Activated naive CD8-positive, alpha-beta T cell treated with anti-CD3 and anti-CD28 coated beads for 36 hours (primary cell): ENCODE results near the gene ZNF785. TPM values are rescaled to one million over a fixed set of nuclear protein-coding genes. Genes with fewer than 3 reads are reported as not detected.

Experiments used
- DNase-seq: peaks from one replicate; pipeline ENCODE4 v3.0.0; 2021
- H3K27ac Mint-ChIP-seq: one replicate; pipeline ENCODE4 v1.8.0; 2022; ENCODE audit warnings: mild to moderate bottlenecking, moderate library complexity, mixed read lengths
- H3K27me3 Mint-ChIP-seq: one replicate; pipeline ENCODE4 v1.8.0; 2022; ENCODE audit warnings: mild to moderate bottlenecking, mixed read lengths
- H3K36me3 Mint-ChIP-seq: one replicate; pipeline ENCODE4 v1.8.0; 2021; ENCODE audit warnings: mild to moderate bottlenecking, mixed read lengths
- H3K4me1 Mint-ChIP-seq: one replicate; pipeline ENCODE4 v1.8.0; 2021; ENCODE audit warnings: mixed read lengths
- H3K4me3 Mint-ChIP-seq: one replicate; pipeline ENCODE4 v1.8.0; 2022; ENCODE audit warnings: mild to moderate bottlenecking, moderate library complexity, mixed read lengths
- H3K9me3 Mint-ChIP-seq: one replicate; pipeline ENCODE4 v1.8.0; 2022; ENCODE audit warnings: mixed read lengths
- total RNA-seq, 2 experiments: library from RNA; stranded (reverse); gene quantifications; one replicate each; pipeline ENCODE4 v1.2.3, GENCODE V29; 2021

ZNF785 gene
- total RNA-seq, 2 experiments from 2014 or later = 6.4 to 7.8 TPM

DNA sequence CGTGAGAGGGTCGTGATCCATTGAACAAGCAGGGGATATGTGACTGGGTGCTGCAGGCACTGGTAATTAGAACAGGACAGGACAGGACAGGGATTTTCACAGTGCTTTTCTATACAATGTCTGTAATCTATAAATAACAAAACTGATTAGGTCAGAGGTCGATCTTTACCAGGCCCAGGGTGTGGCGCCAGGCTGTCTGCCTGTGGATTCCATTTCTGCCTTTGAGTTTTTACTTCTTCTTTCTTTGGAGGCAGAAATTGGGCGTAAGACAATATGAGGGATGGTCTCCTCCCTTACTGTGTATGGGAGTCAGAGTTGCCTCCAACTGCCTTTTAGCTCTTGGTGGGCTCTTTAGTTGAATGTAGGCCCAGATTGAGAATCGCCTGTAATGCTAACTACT lies 25.8 kb downstream of the ZNF785 start:
- no peak overlapping the region for H3K4me3 Mint-ChIP-seq
- peaks cover 23% of the 10 kb centered on the region for H3K4me1 Mint-ChIP-seq
- H3K27ac Mint-ChIP-seq = peak overlapping the region; percentile 65
- H3K36me3 Mint-ChIP-seq = peaks cover 13% of the 10 kb centered on the region
- peaks cover 4% of the 10 kb centered on the region for H3K27me3 Mint-ChIP-seq
- no peak for DNase-seq
- no peaks in the 10 kb centered on the region for H3K9me3 Mint-ChIP-seq

DNA sequence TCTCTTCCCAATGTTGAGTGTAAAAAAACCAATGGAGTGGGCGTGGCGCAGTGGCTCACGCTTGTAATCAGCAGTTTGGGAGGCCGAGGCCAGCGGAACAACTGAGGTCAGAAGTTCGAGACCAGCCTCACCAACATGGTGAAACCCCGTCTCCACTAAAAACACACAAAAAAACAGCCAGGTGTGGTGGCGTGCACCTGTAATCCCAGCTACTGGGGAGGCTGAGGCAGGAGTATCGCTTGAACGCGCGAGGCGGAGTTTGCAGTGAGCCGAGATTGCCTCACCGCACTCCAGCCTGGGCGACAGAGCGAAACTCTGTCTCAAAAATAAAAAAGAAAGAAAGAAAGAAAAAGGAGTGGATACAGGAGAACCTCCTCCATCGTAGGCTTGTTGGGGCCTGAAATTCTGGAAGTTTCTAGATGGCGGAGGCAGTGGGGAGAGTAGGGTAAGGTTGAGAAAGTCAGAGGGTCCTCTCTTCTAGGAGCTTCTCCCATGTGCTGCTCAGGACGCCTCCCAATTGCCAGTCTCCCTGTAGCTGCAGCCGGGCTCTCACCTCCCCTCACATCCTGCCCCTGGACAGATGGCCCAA lies 26.6 kb downstream of the ZNF785 start:
- Mint-ChIP-seq H3K9me3 (no peaks in the 10 kb centered on the region), H3K4me1 (peaks cover 28% of the 10 kb centered on the region), H3K27me3 (peaks cover 4% of the 10 kb centered on the region), H3K36me3 (peaks cover 19% of the 10 kb centered on the region), H3K27ac (peak overlapping the region; percentile 94), H3K4me3 (peak overlapping the region; percentile 88)
- no peak for DNase-seq

DNA sequence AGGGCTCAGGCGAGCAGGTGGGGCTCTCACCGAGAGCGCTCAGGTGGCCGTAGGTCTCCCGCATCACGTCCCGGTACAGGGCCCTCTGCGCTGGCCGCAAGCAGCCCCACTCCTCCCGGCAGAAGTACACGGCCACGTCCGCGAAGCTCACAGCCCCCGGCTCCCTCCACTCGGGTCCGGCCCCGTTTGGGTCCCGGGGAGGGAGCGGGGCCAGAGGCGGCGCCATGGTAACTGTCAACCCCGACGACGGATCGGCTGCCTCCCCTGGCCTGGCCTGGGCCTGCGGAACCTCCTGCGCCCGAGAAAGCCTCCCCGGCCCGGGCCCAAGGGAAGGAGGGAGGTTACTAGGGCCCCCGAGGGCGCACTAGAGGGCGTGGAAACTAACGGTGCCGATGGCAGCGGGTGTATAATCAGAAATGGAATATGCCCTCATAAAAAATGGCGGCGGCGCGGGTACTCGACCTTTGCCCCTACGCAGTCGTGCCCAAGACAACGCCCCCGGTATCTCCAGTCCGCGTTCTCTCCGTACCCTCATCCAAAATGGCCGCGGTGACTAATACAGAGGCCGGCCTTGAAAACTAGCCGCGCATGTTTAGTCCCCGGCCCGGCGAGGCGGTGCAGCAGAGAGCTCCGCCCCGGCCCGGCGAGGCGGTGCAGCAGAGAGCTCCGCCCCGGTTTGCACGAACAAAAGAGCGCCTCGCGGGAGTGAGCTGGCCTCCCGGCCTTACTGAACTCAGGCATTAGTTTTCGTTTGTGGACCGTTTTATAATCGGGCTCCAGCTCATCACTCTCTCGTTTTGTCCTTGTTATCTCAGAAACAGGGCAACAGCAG lies 27.3 kb downstream of the ZNF785 start, which contains the start of gene ZNF764:
Gene ZNF764, minus strand, starts transcription at position 418 of the 832 bp plus-strand sequence. Its CDS starts 192 bp downstream, at position 226.
- peaks cover 4% of the 10 kb centered on the region for H3K27me3 Mint-ChIP-seq
- H3K4me1 Mint-ChIP-seq = peaks cover 35% of the 10 kb centered on the region
- H3K36me3 Mint-ChIP-seq = peaks cover 26% of the 10 kb centered on the region
- DNase-seq = peak; percentile 97
- H3K4me3 Mint-ChIP-seq = peak within 1 kb of the TSS; percentile 88
- H3K9me3 Mint-ChIP-seq = no peaks in the 10 kb centered on the region
- peak within 1 kb of the TSS; percentile 94 for H3K27ac Mint-ChIP-seq

DNA sequence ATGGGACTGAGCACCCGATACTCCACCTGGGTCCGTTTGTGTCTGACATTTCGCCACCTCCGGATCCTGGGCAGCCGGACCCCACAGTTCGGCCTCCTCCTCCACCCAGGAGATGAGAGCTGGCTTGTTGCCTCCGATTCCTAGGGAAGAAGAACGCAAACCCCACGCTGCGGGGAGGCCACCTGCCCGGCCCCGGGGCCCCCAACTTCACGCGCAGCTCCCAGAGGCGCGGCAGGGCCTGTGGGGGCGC lies 27.9 kb downstream of the ZNF785 start:
- H3K36me3 Mint-ChIP-seq = peaks cover 32% of the 10 kb centered on the region
- peaks cover 4% of the 10 kb centered on the region for H3K27me3 Mint-ChIP-seq
- H3K4me1 Mint-ChIP-seq = peaks cover 40% of the 10 kb centered on the region
- H3K9me3 Mint-ChIP-seq = no peaks in the 10 kb centered on the region
- H3K27ac Mint-ChIP-seq = peak overlapping the region; percentile 94
- no peak for DNase-seq
- peak overlapping the region; percentile 88 for H3K4me3 Mint-ChIP-seq

DNA sequence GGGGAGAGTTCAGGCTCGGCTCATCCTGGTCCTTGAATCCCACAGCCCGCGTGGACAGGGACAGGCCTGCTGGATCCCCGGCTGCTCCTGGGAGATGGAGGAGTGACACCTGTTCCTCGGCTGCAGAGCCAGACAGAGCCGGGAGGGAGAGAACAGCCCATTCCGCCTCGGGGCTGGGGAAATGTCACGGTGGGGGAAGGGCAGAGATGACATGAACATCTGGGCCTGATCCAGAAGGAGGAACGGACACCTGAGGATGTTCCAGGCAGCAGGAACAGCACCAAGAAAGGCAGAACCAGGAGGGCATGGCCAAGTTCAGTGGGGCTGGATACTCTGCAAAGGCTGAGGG lies 29.4 kb downstream of the ZNF785 start:
- Mint-ChIP-seq H3K4me1 (peaks cover 50% of the 10 kb centered on the region), H3K9me3 (no peaks in the 10 kb centered on the region), H3K4me3 (peak overlapping the region; percentile 60), H3K36me3 (peaks cover 35% of the 10 kb centered on the region), H3K27me3 (peaks cover 4% of the 10 kb centered on the region), H3K27ac (peak overlapping the region; percentile 65)
- no peak for DNase-seq

DNA sequence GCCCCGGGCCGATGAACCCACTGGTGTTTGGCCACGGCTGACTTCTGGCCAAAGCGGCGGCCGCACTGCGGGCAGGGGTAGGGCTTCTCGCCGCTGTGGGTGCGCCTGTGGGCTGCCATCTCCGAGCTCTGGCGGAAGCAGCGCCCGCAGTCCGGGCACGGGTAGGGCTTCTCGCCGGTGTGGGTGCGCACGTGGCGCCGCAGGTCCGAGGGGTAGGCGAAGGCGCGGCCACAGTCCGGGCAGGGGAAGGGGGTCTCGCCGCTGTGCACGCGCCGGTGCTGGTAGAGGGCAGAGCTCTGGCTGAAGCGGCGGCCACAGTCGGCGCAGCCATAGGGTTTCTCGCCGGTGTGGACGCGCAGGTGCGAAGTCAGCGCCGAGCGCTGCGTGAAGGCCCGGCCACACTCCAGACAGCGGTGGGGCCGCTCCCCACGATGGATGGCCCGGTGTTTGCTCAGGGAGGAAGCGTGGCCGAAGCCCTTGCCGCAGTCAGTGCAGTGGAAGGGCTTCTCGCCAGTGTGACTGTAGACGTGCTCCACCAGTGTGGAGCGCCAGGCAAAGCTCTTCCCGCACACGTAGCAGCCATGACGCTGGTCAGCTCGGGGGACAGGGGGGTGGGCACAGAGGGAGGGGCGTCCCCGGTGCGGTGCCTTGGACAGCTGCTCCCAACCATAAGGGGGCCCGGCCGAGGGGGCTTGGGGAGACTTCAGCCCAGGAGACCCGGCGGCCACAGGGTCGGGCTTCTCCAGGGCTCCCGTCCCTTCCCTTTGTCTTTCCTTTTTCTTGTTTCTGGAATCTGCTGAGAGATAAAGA lies 30.0 kb downstream of the ZNF785 start:
- Mint-ChIP-seq H3K9me3 (no peaks in the 10 kb centered on the region), H3K27me3 (peaks cover 4% of the 10 kb centered on the region), H3K36me3 (peaks cover 35% of the 10 kb centered on the region), H3K4me3 (peak overlapping the region; percentile 60), H3K27ac (peak overlapping the region; percentile 65), H3K4me1 (peaks cover 51% of the 10 kb centered on the region)
- DNase-seq = no peak

DNA sequence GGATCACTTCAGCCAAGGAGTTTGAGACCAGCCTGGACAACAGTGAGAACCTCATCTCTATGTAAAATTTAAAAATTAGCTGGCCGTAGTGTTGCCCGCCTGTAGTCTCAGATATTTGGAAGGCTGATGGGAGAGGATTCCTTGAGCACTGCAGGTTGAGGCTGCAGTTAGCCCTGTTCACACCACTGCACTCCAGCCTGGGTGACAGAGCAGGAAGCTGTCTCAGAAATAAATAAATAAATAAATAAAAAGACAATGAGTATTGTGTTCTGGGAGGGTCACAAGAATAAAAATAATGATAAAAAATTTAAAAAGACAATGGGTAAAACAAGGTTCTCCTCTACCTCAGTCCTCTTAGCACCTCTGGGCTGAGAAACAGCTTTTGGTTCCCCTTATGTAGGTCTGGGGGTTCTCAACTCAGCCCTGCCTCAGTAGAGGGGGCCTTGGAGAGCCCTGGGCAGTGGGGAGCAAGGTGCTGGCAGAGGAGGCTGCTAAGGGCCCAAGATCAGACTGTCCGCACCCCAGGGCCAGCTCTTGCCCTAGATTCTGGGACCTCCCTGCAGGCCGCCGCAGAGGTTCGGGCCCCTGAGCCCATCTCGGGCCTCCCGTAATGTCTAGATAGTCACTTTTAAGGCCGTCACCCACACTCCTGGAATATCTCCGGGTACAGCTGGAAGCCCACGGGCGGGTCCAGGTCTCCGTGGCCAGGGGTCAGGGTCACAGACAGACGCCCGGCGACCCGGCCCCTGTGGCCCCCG lies 30.8 kb downstream of the ZNF785 start:
- Mint-ChIP-seq H3K4me3 (no peak overlapping the region), H3K36me3 (peaks cover 35% of the 10 kb centered on the region), H3K4me1 (peaks cover 51% of the 10 kb centered on the region), H3K27me3 (peaks cover 4% of the 10 kb centered on the region), H3K9me3 (no peaks in the 10 kb centered on the region), H3K27ac (peak overlapping the region; percentile 77)
- DNase-seq = no peak

DNA sequence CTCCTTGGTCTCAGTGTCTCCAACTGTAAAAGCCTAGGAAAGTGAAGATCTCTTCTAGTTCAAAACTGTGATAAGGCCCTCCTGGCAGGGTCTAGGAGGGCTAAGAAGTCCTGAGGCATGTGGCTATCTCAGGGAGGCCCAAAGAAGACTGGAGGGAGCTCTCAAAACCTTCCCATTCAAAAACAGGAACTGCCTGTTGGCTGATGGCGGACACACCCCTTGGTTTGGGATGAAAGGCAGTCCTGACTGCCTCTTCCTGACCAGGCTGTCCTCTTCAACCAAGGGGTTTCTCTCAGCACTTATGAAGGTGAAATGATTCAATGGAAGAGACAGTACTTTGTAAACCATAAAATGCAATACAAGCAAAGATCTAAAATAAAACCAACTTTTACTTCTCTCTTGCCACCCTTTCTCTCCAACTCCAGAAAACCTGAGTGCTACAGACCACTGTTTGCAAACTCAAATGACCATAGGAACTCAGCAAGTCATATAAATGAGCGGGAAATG lies 32.1 kb downstream of the ZNF785 start:
- Mint-ChIP-seq H3K4me3 (no peak overlapping the region), H3K27me3 (no peaks in the 10 kb centered on the region), H3K9me3 (no peaks in the 10 kb centered on the region), H3K36me3 (peaks cover 35% of the 10 kb centered on the region), H3K27ac (peak overlapping the region; percentile 93), H3K4me1 (peaks cover 46% of the 10 kb centered on the region)
- no peak for DNase-seq

DNA sequence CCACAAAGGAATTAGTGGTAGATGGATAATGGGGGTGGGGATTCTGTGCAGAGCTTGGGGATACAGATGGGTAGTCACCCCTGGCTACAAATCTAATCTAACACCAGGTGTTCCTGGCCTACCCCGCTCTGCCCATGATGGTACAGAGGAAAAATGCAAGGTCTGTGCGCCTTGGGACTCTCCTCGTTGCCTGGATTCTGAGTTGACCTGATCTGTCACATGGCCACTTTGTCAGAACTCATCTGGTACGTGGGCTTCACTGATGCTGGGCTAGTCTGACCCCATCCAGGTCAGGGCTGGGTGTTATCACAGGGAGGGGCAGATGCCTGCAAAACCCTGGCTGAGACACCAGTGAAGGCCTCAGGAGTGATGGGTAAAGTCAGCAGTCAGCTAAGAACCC lies 32.5 kb downstream of the ZNF785 start:
- peaks cover 35% of the 10 kb centered on the region for H3K36me3 Mint-ChIP-seq
- H3K27me3 Mint-ChIP-seq = no peaks in the 10 kb centered on the region
- no peak for DNase-seq
- H3K27ac Mint-ChIP-seq = peak overlapping the region; percentile 93
- no peak overlapping the region for H3K4me3 Mint-ChIP-seq
- no peaks in the 10 kb centered on the region for H3K9me3 Mint-ChIP-seq
- peaks cover 46% of the 10 kb centered on the region for H3K4me1 Mint-ChIP-seq

DNA sequence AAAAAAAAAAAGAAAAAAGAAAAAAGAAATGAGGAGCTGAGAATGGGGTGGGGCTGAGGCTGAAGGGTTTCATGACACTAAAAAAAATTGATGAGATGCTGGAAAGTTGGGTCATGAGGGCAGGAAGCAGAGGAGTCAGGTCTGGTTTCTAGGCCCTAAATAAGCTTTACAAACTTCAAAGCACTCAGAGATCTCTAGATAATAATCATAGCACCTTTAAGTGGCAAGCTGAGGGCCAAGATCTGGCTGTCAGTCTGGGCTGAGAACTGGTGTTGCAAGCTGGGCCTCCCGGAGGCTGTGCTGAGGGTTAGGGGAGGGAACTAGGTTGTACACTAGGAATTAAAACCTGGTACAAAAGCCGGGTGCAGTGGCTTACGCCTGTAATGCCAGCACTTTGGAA lies 33.7 kb downstream of the ZNF785 start:
- H3K9me3 Mint-ChIP-seq = no peaks in the 10 kb centered on the region
- peaks cover 45% of the 10 kb centered on the region for H3K4me1 Mint-ChIP-seq
- H3K27me3 Mint-ChIP-seq = no peaks in the 10 kb centered on the region
- peak overlapping the region; percentile 93 for H3K27ac Mint-ChIP-seq
- peak; percentile 55 for DNase-seq
- peak overlapping the region; percentile 55 for H3K4me3 Mint-ChIP-seq
- H3K36me3 Mint-ChIP-seq = peaks cover 30% of the 10 kb centered on the region

DNA sequence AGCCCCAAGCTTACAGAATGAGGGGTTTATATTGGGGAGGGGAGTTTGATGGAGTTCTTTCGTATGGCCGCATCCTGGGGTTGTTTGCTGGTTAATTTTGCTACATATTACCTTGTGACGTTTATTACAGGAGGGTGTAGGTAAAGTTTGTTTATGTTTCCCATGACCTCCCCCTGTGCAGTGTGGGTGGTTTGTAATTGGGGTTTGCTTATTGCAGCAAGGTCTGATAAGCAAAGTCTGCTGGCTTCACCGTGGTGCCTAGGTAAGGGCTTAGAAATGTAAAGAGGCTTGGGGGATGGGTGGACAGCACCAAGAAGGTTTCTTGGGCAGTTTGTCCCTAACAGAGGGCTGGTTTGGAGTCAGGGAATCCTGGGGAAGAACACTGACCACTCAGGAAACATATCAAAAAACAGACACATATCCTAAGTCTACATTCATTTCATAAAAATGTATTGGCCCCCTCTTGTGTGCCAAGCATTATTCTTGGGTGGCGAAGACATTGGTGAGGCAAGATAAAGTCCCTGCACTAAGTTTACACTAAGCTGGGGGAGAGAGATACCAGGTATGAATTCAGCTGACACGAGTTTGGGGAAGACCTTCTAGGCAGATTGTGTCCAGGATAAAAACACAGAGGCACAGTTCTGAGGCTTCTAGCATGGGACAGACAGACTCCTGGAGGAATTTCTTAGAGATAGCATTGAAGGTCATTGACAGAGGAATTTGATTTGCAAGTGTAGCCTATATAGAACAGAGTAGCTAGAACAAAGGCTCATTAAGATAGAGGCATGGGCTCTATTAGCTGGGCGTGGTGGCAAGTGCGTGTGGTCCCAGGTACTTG lies 36.9 kb downstream of the ZNF785 start:
- no peak overlapping the region for H3K27ac Mint-ChIP-seq
- H3K9me3 Mint-ChIP-seq = no peaks in the 10 kb centered on the region
- H3K27me3 Mint-ChIP-seq = no peaks in the 10 kb centered on the region
- no peak overlapping the region for H3K4me3 Mint-ChIP-seq
- H3K4me1 Mint-ChIP-seq = peaks cover 31% of the 10 kb centered on the region
- DNase-seq = no peak
- peaks cover 15% of the 10 kb centered on the region for H3K36me3 Mint-ChIP-seq

DNA sequence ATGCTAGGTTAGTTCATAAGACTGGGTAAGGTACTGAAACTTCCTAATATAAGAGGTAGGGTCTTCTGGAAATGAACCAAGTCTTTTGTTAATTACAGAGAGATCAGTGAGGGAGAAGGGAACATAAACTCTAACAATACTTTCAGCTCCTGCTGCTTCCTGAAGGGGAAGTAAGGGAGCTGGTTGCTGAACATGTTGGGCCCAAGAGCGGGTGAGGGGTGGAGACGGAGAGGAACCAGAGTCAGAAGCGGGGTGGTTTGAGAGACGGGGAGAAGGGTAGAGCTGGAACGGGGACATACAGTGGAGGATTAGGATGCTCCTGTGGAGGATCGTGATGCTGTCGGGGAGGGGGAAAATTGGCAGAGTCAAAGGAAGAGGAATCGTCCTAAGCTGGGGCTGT lies 39.4 kb downstream of the ZNF785 start:
- H3K27me3 Mint-ChIP-seq = no peaks in the 10 kb centered on the region
- H3K9me3 Mint-ChIP-seq = no peaks in the 10 kb centered on the region
- no peak for DNase-seq
- peaks cover 7% of the 10 kb centered on the region for H3K4me1 Mint-ChIP-seq
- peaks cover 2% of the 10 kb centered on the region for H3K36me3 Mint-ChIP-seq
- no peak overlapping the region for H3K27ac Mint-ChIP-seq
- no peak overlapping the region for H3K4me3 Mint-ChIP-seq

DNA sequence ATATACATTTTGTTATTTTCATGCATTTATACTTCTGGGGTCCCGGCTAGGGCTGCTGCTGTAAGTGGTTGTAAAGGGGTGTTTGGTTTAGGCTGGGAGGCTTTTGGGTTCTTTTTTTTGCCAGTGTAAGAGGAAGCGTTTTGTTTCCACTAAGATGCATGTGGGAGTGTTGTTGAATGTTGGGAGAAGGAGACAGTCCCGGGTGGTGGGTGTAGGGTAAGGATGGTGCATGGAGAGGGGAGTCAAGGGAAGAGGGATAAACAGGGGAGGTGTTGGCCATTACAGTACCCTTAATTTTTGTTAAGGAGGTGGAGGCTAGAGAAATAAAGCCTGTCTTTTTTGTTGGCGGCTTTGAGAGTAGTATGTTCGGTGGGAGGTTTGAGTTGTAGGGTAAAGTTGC lies 42.4 kb downstream of the ZNF785 start:
- Mint-ChIP-seq H3K4me3 (no peak overlapping the region), H3K4me1 (no peaks in the 10 kb centered on the region), H3K27me3 (no peaks in the 10 kb centered on the region), H3K36me3 (peaks cover 6% of the 10 kb centered on the region), H3K27ac (no peak overlapping the region), H3K9me3 (no peaks in the 10 kb centered on the region)
- no peak for DNase-seq
